Adrenal gland (tissue), 12 donors: Measurements from ENCODE around the gene DOK3. TPM values are rescaled to one million over a fixed set of nuclear protein-coding genes. Genes with fewer than 3 reads are reported as not detected.

Experiments used
- DNase-seq, 7 donors: peaks; one replicate each; pipeline ENCODE4 v3.0.0-alpha.2; 2019 to 2020
- H3K27ac ChIP-seq, 5 donors: fragments of 200-600 bp; sonication (generic) in 4 of 5; 1 replicate in 3 of 5; 2 replicates in 2 of 5; pipeline versions ENCODE4 v1.5.1 to v1.8.0; 2016 to 2020; ENCODE audit warnings: mild to moderate bottlenecking in 1 of 5
- H3K27me3 ChIP-seq: fragments of 200-600 bp; 2 replicates; pipeline ENCODE4 v1.8.0; 2021
- H3K36me3 ChIP-seq, 2 donors: fragments of 200-600 bp; replicated peaks in 1 of 2; 1 replicate in 1 of 2; 2 replicates in 1 of 2; pipeline versions ENCODE4 v1.5.1 to v1.8.0; 2018 to 2022
- H3K4me1 ChIP-seq, 2 donors: fragments of 200-600 bp; replicated peaks in 1 of 2; 1 replicate in 1 of 2; 2 replicates in 1 of 2; pipeline versions ENCODE4 v1.5.1 to v1.8.0; 2018 to 2021
- H3K4me3 ChIP-seq, 4 donors: fragments of 200-600 bp; sonication (generic) in 3 of 4; one replicate each; pipeline ENCODE4 v1.5.1; 2016 to 2018
- H3K9me3 ChIP-seq, 3 donors: fragments of 200-600 bp; sonication (generic) in 1 of 3; replicated peaks in 1 of 3; 1 replicate in 2 of 3; 2 replicates in 1 of 3; pipeline versions ENCODE4 v1.5.1 to v1.8.0; 2016 to 2021
- POLR2A ChIP-seq, 2 donors: fragments of 450-650 bp; IDR thresholded peaks; one replicate each; pipeline ENCODE4 v1.6.1; 2017; ENCODE audit warnings: antibody characterized with exemption in 2 of 2, mild to moderate bottlenecking in 2 of 2, moderate library complexity in 1 of 2
- WGBS, 4 donors: extraction: QIAGEN DNeasy Blood & Tissue Kit in 2 of 4; methylation state at CpG; one replicate each; pipeline versions ENCODE4 v1.1.5 to v1.1.7; 2013 to 2017; 5-methylcytosine and 5-hydroxymethylcytosine counted together
- intact Hi-C, 2 donors: fragments of 100-400 bp; cut with DNase I; formaldehyde crosslinking; loops; one replicate each; pipeline versions ENCODE4 v1.14.1 to v1.15.0; 2022 to 2023
- polyA plus RNA-seq, 3 donors: library from polyadenylated mRNA; stranded (reverse); fragments of 200-250 nt in 2 of 3; fragments of 350-450 nt in 1 of 3; fragmentation: Illumina TruSeq in 1 of 3; extraction: RNeasy Lipid Tissue Mini Kit (QIAGEN cat#74804) in 1 of 3; gene quantifications; one replicate each; pipeline ENCODE4 v1.2.3, GENCODE V29; 2013 to 2014
- total RNA-seq, 9 donors: library from RNA; depleted of rRNA in 4 of 9; stranded (reverse); fragments of >200 nt in 4 of 9; fragments of 120-200 nt in 1 of 9; fragmentation: NEBNext Ultra II Directional in 1 of 9; extraction: Animal tissue kit (Norgen Biotek cat#: 25700) in 1 of 9; gene quantifications; one replicate each; pipeline versions ENCODE4 v1.1.0 to v1.2.4, GENCODE V29; 2013 to 2023
- TF ChIP-seq, protein P1 (sequence below), 6 experiments: fragments of 450-650 bp in 4 of 6; fragments of 200-600 bp in 2 of 6; sonication (generic) in 1 of 6; IDR thresholded peaks; 1 replicate in 5 of 6; 2 replicates in 1 of 6; pipeline versions ENCODE4 v1.5.1 to v1.8.0; 2016 to 2021; ENCODE audit warnings: antibody characterized with exemption in 6 of 6, mild to moderate bottlenecking in 2 of 6, moderate library complexity in 1 of 6
- donor health status: healthy with polysubstance abuse.
- donor health status: Bipolar disorder and iron deficiency.
- donor health status: DM: yes; HTN: yes; CAD: no.
- donor health status: DM: no; HTN: no; CAD: no.
- donor health status: DM: no; HTN: no; CAD: no.
- donor health status: DM: yes; HTN: yes; CAD: no.

Gene DOK3
- total and polyA plus RNA-seq, 12 donors, result 1.5 to 49.1 (median 11.3) TPM

DNA sequence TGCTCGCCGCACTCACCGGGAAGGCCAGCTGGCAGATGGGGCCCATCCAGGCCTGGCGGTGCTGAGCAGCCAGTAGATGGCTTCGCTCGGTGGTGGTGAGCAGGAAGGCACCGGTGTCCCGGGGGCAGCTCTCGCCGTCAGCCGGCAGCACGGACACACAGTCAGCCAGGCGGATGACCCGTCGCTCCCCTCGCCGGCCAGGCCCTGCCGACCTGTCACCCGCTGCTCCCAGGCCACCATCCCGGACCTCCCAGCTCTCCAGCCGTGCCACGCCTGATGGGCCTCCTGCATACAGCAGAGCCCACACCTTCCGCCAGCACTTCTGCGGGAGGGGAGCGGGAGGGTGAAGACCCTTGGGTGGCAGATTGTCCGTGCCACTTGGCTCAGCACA, 1.4 kb downstream of the DOK3 start:
- Histone ChIP-seq H3K4me3 (peak overlapping the region in 1 of 4 donors; percentile 47), H3K27ac (peak overlapping the region in 1 of 5 donors; percentile 92), H3K36me3 (peaks cover 0 to 28% of the 10 kb centered on the region in 2 donors), H3K27me3 (no peaks in the 10 kb centered on the region), H3K9me3 (no peaks in the 10 kb centered on the region), H3K4me1 (no peaks in the 10 kb centered on the region)
- TF ChIP-seq, protein P1, sequence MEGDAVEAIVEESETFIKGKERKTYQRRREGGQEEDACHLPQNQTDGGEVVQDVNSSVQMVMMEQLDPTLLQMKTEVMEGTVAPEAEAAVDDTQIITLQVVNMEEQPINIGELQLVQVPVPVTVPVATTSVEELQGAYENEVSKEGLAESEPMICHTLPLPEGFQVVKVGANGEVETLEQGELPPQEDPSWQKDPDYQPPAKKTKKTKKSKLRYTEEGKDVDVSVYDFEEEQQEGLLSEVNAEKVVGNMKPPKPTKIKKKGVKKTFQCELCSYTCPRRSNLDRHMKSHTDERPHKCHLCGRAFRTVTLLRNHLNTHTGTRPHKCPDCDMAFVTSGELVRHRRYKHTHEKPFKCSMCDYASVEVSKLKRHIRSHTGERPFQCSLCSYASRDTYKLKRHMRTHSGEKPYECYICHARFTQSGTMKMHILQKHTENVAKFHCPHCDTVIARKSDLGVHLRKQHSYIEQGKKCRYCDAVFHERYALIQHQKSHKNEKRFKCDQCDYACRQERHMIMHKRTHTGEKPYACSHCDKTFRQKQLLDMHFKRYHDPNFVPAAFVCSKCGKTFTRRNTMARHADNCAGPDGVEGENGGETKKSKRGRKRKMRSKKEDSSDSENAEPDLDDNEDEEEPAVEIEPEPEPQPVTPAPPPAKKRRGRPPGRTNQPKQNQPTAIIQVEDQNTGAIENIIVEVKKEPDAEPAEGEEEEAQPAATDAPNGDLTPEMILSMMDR (IDR thresholded peaks at IDR 0.05), result no peak
- TF ChIP-seq POLR2A (IDR thresholded peaks at IDR 0.05), result no peak
- intact Hi-C loops, result no loop called here
- no peak for DNase-seq
- WGBS, 4 donors, result 75 to 90% (median 82%) methylated on average over 14 to 26 of the region's 26 CpGs

DNA sequence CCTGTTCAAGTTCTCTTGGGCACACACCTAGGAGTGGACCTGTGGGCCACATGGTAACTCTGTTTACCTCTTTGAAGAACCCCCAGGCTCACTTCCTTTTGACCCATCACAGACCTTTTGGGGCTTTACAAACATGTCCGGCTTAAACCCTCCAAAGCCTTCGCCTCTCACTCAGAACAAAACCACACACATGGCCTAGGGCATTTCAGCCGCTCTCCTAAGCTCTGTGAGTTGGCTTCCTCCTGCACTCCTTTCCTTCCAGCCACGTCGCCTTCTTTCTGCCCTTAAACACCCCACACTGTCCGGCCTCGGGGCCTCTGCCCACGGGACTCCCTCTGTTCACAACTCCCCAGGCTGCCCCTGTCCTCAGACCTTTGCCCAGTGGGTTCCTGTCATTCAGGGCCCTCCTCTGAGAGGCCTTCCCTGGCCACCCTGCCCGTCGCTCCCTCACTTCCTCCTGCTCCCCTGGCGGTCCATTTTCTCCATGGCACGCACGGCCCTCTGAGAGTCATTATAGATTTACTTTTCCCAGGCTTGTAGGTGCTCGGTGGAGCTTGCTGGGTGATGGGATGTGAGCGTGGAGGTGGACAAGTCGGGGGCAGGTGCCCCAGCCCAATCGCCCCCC, 1.9 kb downstream of the DOK3 start:
- intact Hi-C loops, result no loop called here
- WGBS, 4 donors, result 72 to 82% (median 75%) methylated on average over 16 to 17 of the region's 17 CpGs
- H3K9me3 ChIP-seq, result no peaks in the 10 kb centered on the region
- no peak for TF ChIP-seq POLR2A (IDR thresholded peaks at IDR 0.05)
- TF ChIP-seq, protein P1 (IDR thresholded peaks at IDR 0.05), result no peak
- no peaks in the 10 kb centered on the region for H3K4me1 ChIP-seq
- no peaks in the 10 kb centered on the region for H3K27me3 ChIP-seq
- H3K36me3 ChIP-seq, result peaks cover 0 to 22% of the 10 kb centered on the region in 2 donors
- H3K4me3 ChIP-seq, result peak overlapping the region in 1 of 4 donors; percentile 47
- DNase-seq, result no peak
- H3K27ac ChIP-seq, result no peak overlapping the region

DNA sequence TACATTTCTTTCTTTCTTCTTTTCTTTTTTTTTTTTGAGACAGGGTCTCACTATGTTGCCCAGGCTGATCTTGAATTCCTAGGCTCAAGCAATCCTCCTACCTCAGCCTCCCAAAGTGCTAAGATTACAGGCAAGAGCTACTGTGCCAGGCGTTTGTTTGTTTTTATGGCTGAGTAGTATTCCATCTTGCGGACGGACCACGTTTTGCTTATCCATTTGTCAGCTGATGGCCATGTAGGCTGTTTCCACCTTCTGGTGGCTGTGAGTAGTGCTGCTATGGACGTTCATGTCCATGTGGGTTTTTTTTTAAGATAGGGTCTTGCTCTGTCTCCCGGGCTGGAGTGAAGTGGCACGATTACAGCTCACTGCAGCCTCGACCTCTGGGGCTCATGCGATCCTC, 2.5 kb downstream of the DOK3 start:
- DNase-seq, result no peak
- H3K4me3 ChIP-seq, result no peak overlapping the region
- H3K27me3 ChIP-seq, result no peaks in the 10 kb centered on the region
- H3K9me3 ChIP-seq, result no peaks in the 10 kb centered on the region
- 76 to 85% (median 79%) methylated on average over 9 of the region's 9 CpGs for WGBS, 4 donors
- intact Hi-C loops, result no loop called here
- H3K4me1 ChIP-seq, result no peaks in the 10 kb centered on the region
- TF ChIP-seq, protein P1 (IDR thresholded peaks at IDR 0.05), result peak in 1 of 6 experiments; percentile 8
- no peak for TF ChIP-seq POLR2A (IDR thresholded peaks at IDR 0.05)
- peaks cover 0 to 17% of the 10 kb centered on the region in 2 donors for H3K36me3 ChIP-seq
- no peak overlapping the region for H3K27ac ChIP-seq

DNA sequence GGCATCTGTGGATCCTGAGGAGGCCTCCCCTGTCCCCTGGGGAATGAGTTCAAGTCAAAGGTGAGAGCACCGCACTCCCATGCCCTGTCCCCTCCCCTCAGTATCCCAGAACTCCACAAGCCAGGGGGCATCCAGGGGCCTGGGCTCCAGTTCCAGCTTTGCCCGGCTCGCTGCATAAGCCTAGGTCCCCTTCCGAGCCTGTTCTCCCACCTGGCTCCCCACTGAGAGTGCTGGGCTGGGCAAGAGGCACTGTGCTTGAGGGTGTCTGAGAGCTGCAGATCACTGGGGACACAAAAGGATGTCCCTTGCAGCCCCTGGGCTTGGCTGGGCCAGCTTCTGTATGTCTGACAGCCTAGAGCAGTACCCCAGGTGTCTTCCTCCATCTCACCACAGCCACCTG, 4.6 kb downstream of the DOK3 start:
- intact Hi-C loops, result no loop called here
- Histone ChIP-seq H3K9me3 (no peaks in the 10 kb centered on the region), H3K36me3 (no peaks in the 10 kb centered on the region), H3K4me1 (peaks cover 0 to 5% of the 10 kb centered on the region in 2 donors), H3K27me3 (no peaks in the 10 kb centered on the region), H3K27ac (no peak overlapping the region), H3K4me3 (no peak overlapping the region)
- no peak for DNase-seq
- WGBS, 4 donors, result 84 to 95% (median 91%) methylated on average over 3 to 4 of the region's 4 CpGs
- no peak for TF ChIP-seq POLR2A (IDR thresholded peaks at IDR 0.05)
- TF ChIP-seq, protein P1 (IDR thresholded peaks at IDR 0.05), result no peak
